Transverse colon (tissue), 4 donors: Measurements from ENCODE around the gene COG5. TPM values are rescaled to one million over a fixed set of nuclear protein-coding genes. Genes with fewer than 3 reads are reported as not detected.

Source experiments
- DNase-seq: peaks from one replicate; pipeline ENCODE4 v3.0.0-alpha.2; 2019
- H3K27ac ChIP-seq, 4 donors: fragments of 200-600 bp; sonication (generic); 2 replicates each; pipeline ENCODE4 v1.5.1; 2016 to 2018; ENCODE audit warnings: inconsistent platforms in 4 of 4
- H3K27me3 ChIP-seq: fragments of 200-600 bp; sonication (generic); 2 replicates; pipeline ENCODE4 v1.5.1; 2017; ENCODE audit warnings: inconsistent platforms
- H3K36me3 ChIP-seq, 4 donors: fragments of 200-600 bp; sonication (generic); 2 replicates each; pipeline ENCODE4 v1.5.1; 2017 to 2019; ENCODE audit warnings: inconsistent platforms in 4 of 4
- H3K4me1 ChIP-seq, 4 donors: fragments of 200-600 bp; sonication (generic); 2 replicates each; pipeline ENCODE4 v1.5.1; 2017 to 2020; ENCODE audit warnings: inconsistent platforms in 4 of 4
- H3K4me3 ChIP-seq, 4 donors: fragments of 200-600 bp; sonication (generic); 1 replicate in 1 of 4; 2 replicates in 3 of 4; pipeline versions ENCODE4 v1.5.1 to v1.6.1; 2017 to 2019; ENCODE audit warnings: inconsistent platforms in 4 of 4
- H3K9me3 ChIP-seq, 2 donors: fragments of 200-600 bp; sonication (generic); 2 replicates each; pipeline ENCODE4 v1.5.1; 2017 to 2019; ENCODE audit warnings: inconsistent platforms in 2 of 2
- CTCF ChIP-seq, 5 experiments: fragments of 200-600 bp in 3 of 5; fragments of 450-650 bp in 2 of 5; sonication (generic) in 3 of 5; IDR thresholded peaks; 1 replicate in 2 of 5; 2 replicates in 3 of 5; pipeline ENCODE4 v1.5.1; 2016 to 2017; ENCODE audit warnings: antibody characterized with exemption in 5 of 5, inconsistent platforms in 3 of 5, mild to moderate bottlenecking in 2 of 5, moderate library complexity in 1 of 5
- EP300 ChIP-seq: sonication (generic); formaldehyde crosslinking; IDR thresholded peaks from one replicate; pipeline ENCODE4 v1.6.1; 2017; ENCODE audit warnings: antibody characterized with exemption, low read depth
- POLR2A ChIP-seq: fragments of 450-650 bp; IDR thresholded peaks from one replicate; pipeline ENCODE4 v1.6.1; 2016; ENCODE audit warnings: antibody characterized with exemption, mild to moderate bottlenecking, moderate library complexity
- POLR2AphosphoS5 ChIP-seq, 3 donors: sonication (generic); formaldehyde crosslinking; IDR thresholded peaks; one replicate each; pipeline ENCODE4 v1.6.1; 2016; ENCODE audit warnings: antibody characterized with exemption in 3 of 3
- WGBS, 2 donors: methylation state at CpG; one replicate each; pipeline ENCODE4 v1.1.5; 2018; ENCODE audit warnings: low coverage in 1 of 2; 5-methylcytosine and 5-hydroxymethylcytosine counted together
- in situ Hi-C, 4 donors: fragments of 200-750 bp; cut with MboI; loops; one replicate each; pipeline versions ENCODE4 v1.15.0 to v1.15.1; 2017; ENCODE audit warnings: low sequenced_read_pairs in 3 of 4, low pct_ligation_motif_present in 1 of 4, low pct_unique_long_range_greater_than_20kb in 1 of 4
- intact Hi-C: fragments of 100-400 bp; cut with DNase I; formaldehyde crosslinking; loops from one replicate; pipeline ENCODE4 v1.15.1; 2023; ENCODE audit warnings: low total_unique reads
- total RNA-seq, 4 donors: library from RNA; depleted of rRNA; stranded (reverse); fragments of >200 nt; gene quantifications; one replicate each; pipeline ENCODE4 v1.1.0, GENCODE V29; 2016

COG5 gene
- total RNA-seq, 4 donors from 2014 or later, result 15.7 to 48.2 (median 35.7) TPM

DNA sequence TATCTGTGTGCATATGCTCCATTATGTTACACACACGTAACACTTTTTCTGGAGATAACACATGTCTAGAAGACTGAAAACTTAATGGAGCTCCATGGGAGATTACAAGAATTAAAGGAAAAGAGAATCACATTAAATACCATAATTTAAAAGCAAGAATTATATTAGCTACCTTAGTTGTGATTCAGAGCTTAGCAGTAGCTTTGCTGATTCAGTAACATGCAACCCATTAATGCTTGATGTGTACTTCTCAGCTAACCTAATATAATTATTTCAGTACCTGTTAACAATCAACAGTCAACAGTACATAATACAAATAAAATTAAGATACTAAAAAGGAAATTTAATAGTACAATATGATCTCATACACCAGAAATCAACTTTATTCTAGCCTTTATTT is 167.6 kb downstream of the COG5 start:
- no peak for DNase-seq
- Histone ChIP-seq H3K4me1 (no peaks in the 10 kb centered on the region), H3K4me3 (no peak overlapping the region), H3K9me3 (no peaks in the 10 kb centered on the region), H3K27ac (no peak overlapping the region), H3K36me3 (no peaks in the 10 kb centered on the region), H3K27me3 (no peaks in the 10 kb centered on the region)
- in situ Hi-C loops (no loop called here), intact Hi-C loops (no loop called here)
- 92 to 98% methylated on average over 1 of the region's 1 CpG for WGBS, 2 donors
- no peak for TF ChIP-seq POLR2AphosphoS5 (IDR thresholded peaks at IDR 0.05)
- TF ChIP-seq EP300, result no peak
- TF ChIP-seq POLR2A, result no peak
- TF ChIP-seq CTCF (IDR thresholded peaks at IDR 0.05), result no peak

DNA sequence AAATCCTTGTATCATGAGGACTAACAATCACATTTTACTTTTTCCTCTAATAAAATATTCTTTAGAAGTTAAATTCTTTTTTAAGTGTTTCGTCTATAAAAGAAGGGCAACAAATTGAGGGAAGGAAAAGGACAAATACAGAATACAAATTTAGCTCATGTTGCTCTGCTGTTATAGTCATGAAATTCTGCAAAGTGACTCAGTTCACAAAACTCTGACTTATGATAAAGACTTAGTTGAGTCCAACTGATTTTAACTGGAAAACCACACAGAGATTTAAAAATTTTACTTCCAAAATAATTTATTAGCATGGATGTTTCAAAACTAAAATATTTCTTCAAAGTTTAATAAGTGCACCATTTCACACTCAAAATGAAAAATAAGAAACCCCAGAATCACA is 168.9 kb downstream of the COG5 start:
- DNase-seq, result no peak
- Histone ChIP-seq H3K4me1 (no peaks in the 10 kb centered on the region), H3K27me3 (no peaks in the 10 kb centered on the region), H3K9me3 (no peaks in the 10 kb centered on the region), H3K36me3 (no peaks in the 10 kb centered on the region), H3K4me3 (no peak overlapping the region), H3K27ac (no peak overlapping the region)
- 84 to 94% methylated on average over 1 of the region's 1 CpG for WGBS, 2 donors
- intact Hi-C loops, result no loop called here
- in situ Hi-C loops, result no loop called here
- TF ChIP-seq EP300 (no peak), POLR2AphosphoS5 (IDR thresholded peaks at IDR 0.05) (no peak), CTCF (IDR thresholded peaks at IDR 0.05) (no peak), POLR2A (no peak)

DNA sequence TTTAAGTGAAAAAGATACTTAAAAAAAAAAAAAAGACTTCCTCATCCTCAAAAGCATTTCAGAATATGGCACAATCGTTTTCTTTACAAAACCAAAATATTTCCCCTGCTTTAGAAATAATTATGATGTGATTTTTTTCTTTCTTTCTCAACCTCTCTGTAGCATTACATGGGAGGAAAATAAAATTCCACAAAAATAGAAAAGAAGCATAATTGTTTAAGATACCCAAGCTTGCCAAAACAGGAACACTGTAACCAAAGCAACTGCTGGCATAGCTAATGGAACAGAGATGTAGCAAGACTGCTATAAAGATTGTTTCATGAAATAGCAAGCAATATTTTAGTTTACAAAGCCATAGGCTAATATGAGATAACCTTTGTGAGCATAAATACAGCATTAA is 169.4 kb downstream of the COG5 start:
- TF ChIP-seq EP300 (no peak), POLR2AphosphoS5 (IDR thresholded peaks at IDR 0.05) (no peak), CTCF (IDR thresholded peaks at IDR 0.05) (no peak), POLR2A (no peak)
- Histone ChIP-seq H3K27me3 (no peaks in the 10 kb centered on the region), H3K4me3 (no peak overlapping the region), H3K4me1 (no peaks in the 10 kb centered on the region), H3K27ac (no peak overlapping the region), H3K36me3 (no peaks in the 10 kb centered on the region), H3K9me3 (no peaks in the 10 kb centered on the region)
- DNase-seq, result no peak
- intact Hi-C loops, result no loop called here
- 83 to 88% methylated on average over 1 of the region's 1 CpG for WGBS, 2 donors
- in situ Hi-C loops, result no loop called here

GRCh38 chr7:107392830-107393229 is 170.9 kb downstream of the COG5 start:
- H3K4me1 ChIP-seq, result no peaks in the 10 kb centered on the region
- in situ Hi-C loops, result no loop called here
- no peaks in the 10 kb centered on the region for H3K27me3 ChIP-seq
- 88 to 100% methylated on average over 2 to 3 of the region's 3 CpGs for WGBS, 2 donors
- DNase-seq, result no peak
- no peak overlapping the region for H3K4me3 ChIP-seq
- H3K9me3 ChIP-seq, result no peaks in the 10 kb centered on the region
- TF ChIP-seq POLR2A (no peak), CTCF (IDR thresholded peaks at IDR 0.05) (no peak), POLR2AphosphoS5 (IDR thresholded peaks at IDR 0.05) (no peak), EP300 (no peak)
- no peaks in the 10 kb centered on the region for H3K36me3 ChIP-seq
- intact Hi-C loops, result no loop called here
- no peak overlapping the region for H3K27ac ChIP-seq
